DND-41 (cell line): Measurements from ENCODE around the gene PLPPR1.

ENCODE experiments used
- ATAC-seq: fragments of 200-7000 bp; cut with Tn5 transposase; 3 replicates; pipeline ENCODE4 v1.9.1; 2021; ENCODE audit warnings: low read depth; ENCODE audit not compliant: insufficient read depth
- DNase-seq: peaks from one replicate; pipeline ENCODE4 v3.0.0-alpha.2; 2020
- H2AFZ ChIP-seq: 2 replicates; pipeline ENCODE4 v1.6.0; 2012; ENCODE audit warnings: low read depth, low read length
- H3K27ac ChIP-seq: 2 replicates; pipeline ENCODE4 v1.5.1; 2012; ENCODE audit warnings: low read length, inconsistent platforms
- H3K27me3 ChIP-seq: fragments of 200-600 bp; sonication (generic); 2 replicates; pipeline ENCODE4 v1.6.0; 2012; ENCODE audit warnings: low read length, mild to moderate bottlenecking, inconsistent platforms; ENCODE audit not compliant: insufficient read depth, poor library complexity
- H3K36me3 ChIP-seq: 2 replicates; pipeline ENCODE4 v1.5.1; 2012; ENCODE audit warnings: low read length, inconsistent platforms; ENCODE audit not compliant: insufficient read depth
- H3K4me1 ChIP-seq: 2 replicates; pipeline ENCODE4 v1.5.1; 2012; ENCODE audit warnings: mild to moderate bottlenecking, low read length; ENCODE audit not compliant: insufficient read depth
- H3K4me2 ChIP-seq: 2 replicates; pipeline ENCODE4 v1.6.0; 2012; ENCODE audit warnings: mild to moderate bottlenecking, moderate library complexity, low read length, inconsistent platforms; ENCODE audit not compliant: insufficient read depth
- H3K4me3 ChIP-seq, 2 experiments: fragments of 200-600 bp in 1 of 2; shearing (Covaris generic) in 1 of 2; 2 replicates each; pipeline ENCODE4 v1.5.1; 2012 to 2016; ENCODE audit warnings: inconsistent platforms in 2 of 2, low read length in 2 of 2, mild to moderate bottlenecking in 2 of 2, low read depth in 1 of 2, moderate library complexity in 1 of 2
- H3K79me2 ChIP-seq: 2 replicates; pipeline ENCODE4 v1.6.0; 2012; ENCODE audit warnings: low read length, inconsistent platforms; ENCODE audit not compliant: insufficient read depth
- H3K9ac ChIP-seq: 2 replicates; pipeline ENCODE4 v1.6.0; 2012; ENCODE audit warnings: low read depth, mild to moderate bottlenecking, inconsistent platforms, low read length, moderate library complexity
- H3K9me3 ChIP-seq: 2 replicates; pipeline ENCODE4 v1.5.1; 2012; ENCODE audit warnings: low read length, moderate library complexity, mild to moderate bottlenecking, inconsistent platforms; ENCODE audit not compliant: insufficient read depth, severe bottlenecking
- H4K20me1 ChIP-seq: 2 replicates; pipeline ENCODE4 v1.6.0; 2012; ENCODE audit warnings: low read length; ENCODE audit not compliant: insufficient read depth
- CTCF ChIP-seq: IDR thresholded peaks from 2 replicates; pipeline ENCODE4 v1.5.1; 2012; ENCODE audit warnings: borderline replicate concordance, low read length, moderate library complexity, mild to moderate bottlenecking; ENCODE audit not compliant: poor library complexity, severe bottlenecking; ENCODE audit errors: extremely low read depth
- EZH2 ChIP-seq: IDR thresholded peaks from 3 replicates; pipeline ENCODE4 v1.6.1; 2012; ENCODE audit warnings: borderline replicate concordance, low read depth, mild to moderate bottlenecking, moderate library complexity, low read length, inconsistent platforms; ENCODE audit not compliant: severe bottlenecking

The PLPPR1 gene

GRCh38 chr9:101246691-101247090 is 218.2 kb downstream of the PLPPR1 start:
- TF ChIP-seq EZH2 (no peak), CTCF (no peak)

GRCh38 chr9:101247297-101247696 is 218.8 kb downstream of the PLPPR1 start:
- H3K4me2 ChIP-seq: no peak overlapping the region
- H3K4me1 ChIP-seq: no peaks in the 10 kb centered on the region
- no peak overlapping the region for H3K9ac ChIP-seq
- TF ChIP-seq CTCF (no peak), EZH2 (no peak)
- no peaks in the 10 kb centered on the region for H3K27me3 ChIP-seq
- no peak overlapping the region for H2AFZ ChIP-seq
- no peaks in the 10 kb centered on the region for H3K79me2 ChIP-seq
- no peak for ATAC-seq
- no peak overlapping the region for H3K27ac ChIP-seq
- H3K9me3 ChIP-seq: no peaks in the 10 kb centered on the region
- no peak for DNase-seq
- H3K36me3 ChIP-seq: no peaks in the 10 kb centered on the region
- H3K4me3 ChIP-seq: no peak overlapping the region
- H4K20me1 ChIP-seq: no peaks in the 10 kb centered on the region

More at GRCh38 chr9:101246691-101247090, 218.2 kb downstream of the PLPPR1 start:
- no peaks in the 10 kb centered on the region for H3K27me3 ChIP-seq
- no peak overlapping the region for H3K4me3 ChIP-seq
- H2AFZ ChIP-seq: no peak overlapping the region
- DNase-seq: no peak
- H3K9ac ChIP-seq: no peak overlapping the region
- H3K36me3 ChIP-seq: no peaks in the 10 kb centered on the region
- no peak overlapping the region for H3K27ac ChIP-seq
- H3K79me2 ChIP-seq: no peaks in the 10 kb centered on the region
- H3K4me2 ChIP-seq: no peak overlapping the region
- no peaks in the 10 kb centered on the region for H4K20me1 ChIP-seq
- H3K9me3 ChIP-seq: no peaks in the 10 kb centered on the region
- no peaks in the 10 kb centered on the region for H3K4me1 ChIP-seq
- ATAC-seq: no peak

GRCh38 chr9:101254733-101255433 is 226.4 kb downstream of the PLPPR1 start:
- TF ChIP-seq EZH2: no peak
- no peak for TF ChIP-seq CTCF
- H3K27ac ChIP-seq: no peak overlapping the region
- no peaks in the 10 kb centered on the region for H3K9me3 ChIP-seq
- no peaks in the 10 kb centered on the region for H3K4me1 ChIP-seq
- no peaks in the 10 kb centered on the region for H4K20me1 ChIP-seq
- H3K27me3 ChIP-seq: no peaks in the 10 kb centered on the region
- DNase-seq: no peak
- no peaks in the 10 kb centered on the region for H3K36me3 ChIP-seq
- no peak overlapping the region for H2AFZ ChIP-seq
- no peaks in the 10 kb centered on the region for H3K79me2 ChIP-seq
- H3K4me2 ChIP-seq: no peak overlapping the region
- ATAC-seq: no peak
- H3K4me3 ChIP-seq: no peak overlapping the region
- no peak overlapping the region for H3K9ac ChIP-seq
